NCI-H187 (cell line): ENCODE data around the gene KDM2A.

Experiments
- DNase-seq, 2 experiments: peaks; one replicate each; lab custom pipeline; 2025; lab: John Stamatoyannopoulos, UW

The KDM2A gene

GRCh38 chr11:67261946-67262681, 143.1 kb downstream of the KDM2A start:
- no peak for DNase-seq

DNA sequence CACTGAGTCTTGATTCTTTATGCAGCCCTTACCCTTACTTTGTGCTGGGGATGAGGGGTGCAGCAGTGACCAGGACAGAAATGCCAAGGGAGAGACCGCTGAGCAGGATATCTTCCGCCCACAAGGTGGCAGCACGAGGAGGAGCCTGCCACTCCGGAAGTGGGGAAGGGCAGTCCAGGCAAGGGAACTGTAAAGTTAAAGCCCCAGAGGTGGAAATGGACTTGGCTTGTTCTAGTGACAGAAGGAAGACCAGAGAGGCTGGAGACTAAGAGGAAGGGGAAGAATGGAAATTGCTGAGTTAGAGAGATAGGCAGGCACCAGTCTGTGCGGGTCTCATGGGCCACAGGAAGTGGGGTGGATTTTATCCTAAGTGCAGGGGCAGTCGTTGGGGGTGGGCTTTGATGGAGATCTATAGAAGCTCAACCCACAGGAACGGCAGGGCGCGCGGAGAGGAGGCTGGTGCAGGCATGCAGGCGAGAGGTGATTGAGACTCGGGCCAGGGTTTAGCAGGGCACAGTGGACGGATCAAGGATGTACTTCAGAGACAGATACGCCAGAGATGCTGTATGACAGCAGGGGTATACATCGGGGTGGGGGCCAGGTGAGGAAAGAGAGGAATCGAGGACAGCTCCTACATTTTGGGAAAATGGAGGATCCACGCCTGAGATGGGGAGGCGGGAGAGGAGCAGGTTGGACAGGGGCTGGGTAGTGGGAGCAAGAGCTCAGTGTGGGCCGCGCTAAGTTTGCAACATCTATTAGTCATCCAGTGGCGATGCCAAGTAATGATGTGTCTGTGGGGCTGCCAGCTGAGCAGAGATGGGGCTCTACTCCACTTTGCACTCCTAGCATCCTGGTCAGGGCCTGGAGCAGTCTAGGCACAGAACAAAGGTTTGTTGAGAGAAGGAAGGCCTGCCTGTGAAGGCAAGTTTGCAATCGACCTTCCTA, 143.9 kb downstream of the KDM2A start:
- DNase-seq = peak; percentile 27 to 48

GRCh38 chr11:67264260-67264659, 145.2 kb downstream of the KDM2A start:
- DNase-seq = no peak

DNA sequence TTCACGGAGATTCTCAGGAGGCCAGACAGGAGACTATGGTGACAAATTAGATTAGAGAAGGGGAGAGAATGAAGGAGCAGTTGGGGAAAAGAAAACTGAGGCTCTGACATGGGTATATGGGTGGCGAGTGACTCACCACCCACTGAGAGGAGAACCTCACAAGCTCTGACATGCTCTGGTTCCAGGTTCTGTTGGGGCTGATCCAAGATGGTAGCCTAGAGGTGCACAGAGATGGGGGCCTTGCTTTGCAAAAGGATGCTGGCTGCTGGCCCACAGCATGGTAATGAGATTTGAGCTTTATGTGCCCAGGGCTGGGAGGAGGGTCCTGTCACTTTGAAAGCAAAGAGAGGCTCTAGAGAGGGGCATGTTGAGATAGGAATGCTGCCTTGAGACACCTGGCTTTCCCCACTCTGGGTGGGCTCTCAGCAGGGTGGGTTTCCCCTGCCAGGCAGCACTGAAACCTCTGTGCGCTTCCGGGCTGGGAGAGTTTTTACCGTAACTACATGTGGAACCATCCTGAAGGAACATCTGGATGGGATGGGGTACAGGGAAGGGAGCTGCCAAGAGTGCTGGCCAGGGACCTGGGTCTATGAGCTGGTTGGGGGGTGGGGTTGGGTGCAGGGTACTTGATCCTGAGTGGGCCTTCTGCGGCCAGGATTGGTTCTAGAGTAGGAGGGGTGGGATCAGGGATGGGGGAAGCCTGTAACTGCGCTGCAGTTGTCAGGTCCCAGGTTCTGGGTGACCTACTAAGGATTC, 146.0 kb downstream of the KDM2A start:
- no peak for DNase-seq

DNA sequence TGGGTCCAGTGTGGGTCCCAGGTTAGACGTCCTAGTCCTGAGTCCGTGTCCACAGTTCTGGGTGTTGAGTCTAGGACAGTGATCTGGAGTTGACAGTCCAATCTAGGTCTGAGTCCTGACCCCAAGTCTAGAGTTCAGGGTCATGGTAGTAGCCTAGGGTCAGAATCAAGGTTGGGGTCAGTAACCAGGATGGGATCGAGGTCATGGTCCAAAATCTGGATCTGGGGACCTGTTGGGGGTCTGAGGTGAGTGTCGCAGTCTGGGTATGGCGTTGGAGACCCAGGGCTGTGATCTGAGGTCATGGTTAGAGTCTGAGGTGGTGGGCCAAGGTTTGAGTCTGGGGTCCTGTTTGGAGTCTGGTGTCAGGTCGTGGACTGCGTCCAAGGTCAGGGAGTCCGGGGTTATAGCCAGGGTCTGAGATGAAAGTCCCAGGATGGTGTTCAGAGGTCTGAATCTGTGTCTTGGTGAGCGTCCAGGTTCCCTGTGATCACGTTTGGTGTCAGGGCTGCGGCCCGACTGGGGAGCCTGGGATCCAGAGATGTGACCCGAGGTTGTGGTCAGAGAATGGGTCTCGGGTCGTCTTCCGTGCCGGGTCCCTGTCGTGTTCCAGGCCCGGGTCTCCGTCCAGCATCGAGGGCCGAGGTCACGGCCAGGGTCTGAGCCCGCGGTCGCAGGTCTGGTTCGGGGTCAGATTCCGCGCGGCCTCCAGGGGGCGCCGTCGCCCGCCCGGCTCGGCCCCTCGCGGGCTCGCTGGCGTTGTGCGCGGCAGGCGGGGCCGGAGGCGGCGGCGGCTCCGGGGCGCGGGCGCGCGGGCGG, 146.8 kb downstream of the KDM2A start:
- DNase-seq = peak; percentile 17 to 38

DNA sequence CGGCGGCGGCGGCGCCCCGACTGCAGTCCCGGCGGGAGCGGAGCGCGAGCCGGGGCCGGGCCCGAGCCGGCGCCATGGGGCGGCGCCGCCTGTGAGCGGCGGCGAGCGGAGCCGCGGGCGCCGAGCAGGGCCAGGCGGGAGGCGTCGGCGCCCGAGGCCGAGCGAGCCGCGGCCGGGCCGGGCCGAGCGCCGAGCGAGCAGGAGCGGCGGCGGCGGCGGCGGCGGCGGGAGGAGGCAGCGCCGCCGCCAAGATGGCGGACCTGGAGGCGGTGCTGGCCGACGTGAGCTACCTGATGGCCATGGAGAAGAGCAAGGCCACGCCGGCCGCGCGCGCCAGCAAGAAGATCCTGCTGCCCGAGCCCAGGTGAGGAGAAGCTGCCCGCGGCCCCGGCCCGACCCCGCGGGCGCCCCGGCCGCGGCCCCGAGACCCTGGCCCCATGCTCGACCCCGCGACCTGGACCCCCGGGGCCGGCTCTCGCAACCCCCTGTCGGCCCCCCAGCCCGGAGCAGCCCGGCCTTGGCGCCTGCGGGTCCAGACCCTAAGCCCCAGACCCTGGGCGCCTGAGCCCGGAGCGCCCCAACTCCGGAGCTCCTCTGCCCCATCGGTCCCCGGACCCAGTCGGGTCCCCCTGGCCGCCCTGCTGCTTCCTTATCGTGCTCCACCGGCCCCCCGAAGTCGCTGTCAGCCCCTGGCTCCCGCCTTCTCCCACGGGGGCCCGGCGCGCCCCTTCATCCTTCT, 147.6 kb downstream of the KDM2A start, which contains the start of gene GRK2:
Gene GRK2, plus strand, starts transcription at position 25 of the 739 bp plus-strand sequence. Its CDS starts 227 bp downstream, at position 252.
- no peak for DNase-seq

GRCh38 chr11:67267188-67268080, 148.4 kb downstream of the KDM2A start:
- no peak for DNase-seq

GRCh38 chr11:67268081-67268961, 149.3 kb downstream of the KDM2A start:
- no peak for DNase-seq

DNA sequence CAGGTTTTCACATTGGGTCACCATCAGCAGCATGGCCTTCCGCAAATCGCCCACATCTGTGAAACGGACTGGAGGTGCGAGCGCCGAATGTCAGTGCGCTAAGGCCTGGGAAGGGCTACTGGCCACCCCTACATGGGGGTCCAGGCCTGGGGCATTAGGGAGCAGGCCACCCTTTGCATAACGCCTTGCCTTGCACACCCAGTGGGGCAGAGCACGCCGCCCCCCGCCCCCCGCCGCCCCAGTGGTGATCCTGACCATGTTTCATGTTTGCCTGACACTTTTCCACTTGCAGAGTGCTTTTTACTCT, 149.9 kb downstream of the KDM2A start:
- DNase-seq = no peak

- DNase-seq = no peak
These were observed 150.6 kb downstream of the KDM2A start for GRCh38 chr11:67269401-67270255.

DNA sequence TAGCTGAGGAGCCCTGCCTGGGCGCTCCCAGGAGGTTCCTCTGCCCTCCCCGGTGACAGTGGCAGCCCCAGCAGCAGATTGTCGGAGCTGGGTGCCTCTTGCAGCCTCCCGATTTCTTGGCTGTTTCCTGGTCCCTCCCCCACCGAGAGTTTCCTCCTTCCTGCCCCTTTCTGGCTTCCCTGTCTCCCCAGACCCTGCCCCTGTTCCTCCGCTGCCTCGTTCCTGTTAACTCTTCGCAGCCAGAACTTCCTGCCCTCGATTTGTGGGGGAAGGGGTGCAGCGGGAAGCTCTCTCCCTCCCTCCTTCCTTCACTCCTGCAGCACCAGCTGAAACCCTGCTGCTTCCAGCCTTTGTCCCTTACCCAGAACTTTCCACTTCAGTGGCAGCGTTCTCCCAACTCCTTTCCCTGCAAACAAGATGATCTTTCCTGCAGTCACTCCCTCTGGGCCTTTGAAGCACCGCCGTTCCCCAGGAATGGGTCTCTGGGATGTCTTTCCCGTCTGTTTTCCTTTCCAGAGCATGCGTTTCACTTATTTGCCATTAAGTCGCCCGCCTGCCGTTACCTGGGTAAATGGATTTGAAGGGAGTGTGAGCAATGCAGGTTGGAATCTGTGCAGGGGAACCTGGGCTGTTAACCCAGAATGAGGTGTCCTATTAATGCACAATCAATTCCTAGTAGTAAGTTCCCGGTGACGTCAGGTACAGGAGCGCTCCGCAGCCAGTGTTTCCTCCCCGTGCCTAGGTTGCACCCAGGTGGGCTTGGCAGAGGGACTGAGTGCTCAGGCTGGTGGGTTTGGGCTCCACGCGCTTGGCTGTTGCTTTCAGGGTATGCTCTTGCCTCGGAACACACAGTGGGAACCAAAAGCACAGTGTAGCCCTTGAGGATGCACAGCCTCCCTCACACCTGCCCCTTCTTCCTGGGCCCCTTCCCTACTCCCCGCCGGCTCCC, 151.5 kb downstream of the KDM2A start:
- no peak for DNase-seq

GRCh38 chr11:67271205-67271540, 152.1 kb downstream of the KDM2A start:
- DNase-seq = no peak

DNA sequence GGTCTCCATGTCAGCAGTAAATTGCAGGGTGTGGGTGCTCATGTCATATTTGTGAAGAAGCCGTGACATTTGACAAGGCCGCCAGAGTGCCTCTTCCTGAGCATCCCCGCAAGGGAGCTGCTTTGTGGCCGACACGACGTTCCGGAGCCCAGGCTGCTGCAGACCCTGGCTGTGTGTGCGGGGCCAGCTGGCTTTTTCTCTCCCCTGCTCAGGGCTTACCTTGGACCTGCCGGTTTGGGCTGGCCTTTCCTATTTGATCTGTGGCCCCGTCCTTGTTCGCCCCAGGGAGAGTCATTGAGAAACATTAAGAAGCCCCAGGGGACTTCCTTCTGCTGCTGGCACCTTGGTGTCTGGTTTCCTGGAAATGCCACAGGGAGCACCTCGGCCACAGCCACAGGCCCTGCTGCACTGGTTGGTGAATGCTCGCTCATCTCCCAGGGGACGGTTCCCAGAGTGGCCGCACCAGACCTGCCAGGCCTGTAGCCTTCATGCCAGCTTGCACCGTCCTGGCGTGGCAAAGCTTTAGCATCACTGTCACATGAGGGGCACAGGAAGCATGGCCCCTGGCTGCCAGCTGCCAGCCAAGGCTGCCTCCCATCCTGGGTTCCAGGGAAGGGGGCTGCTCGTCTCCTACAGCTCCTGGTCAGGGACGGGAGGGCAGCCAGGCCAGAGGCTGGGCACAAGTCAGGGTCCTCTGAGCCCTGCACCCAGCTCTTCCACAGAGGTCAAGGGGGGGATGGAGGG, 152.7 kb downstream of the KDM2A start:
- DNase-seq = no peak

DNA sequence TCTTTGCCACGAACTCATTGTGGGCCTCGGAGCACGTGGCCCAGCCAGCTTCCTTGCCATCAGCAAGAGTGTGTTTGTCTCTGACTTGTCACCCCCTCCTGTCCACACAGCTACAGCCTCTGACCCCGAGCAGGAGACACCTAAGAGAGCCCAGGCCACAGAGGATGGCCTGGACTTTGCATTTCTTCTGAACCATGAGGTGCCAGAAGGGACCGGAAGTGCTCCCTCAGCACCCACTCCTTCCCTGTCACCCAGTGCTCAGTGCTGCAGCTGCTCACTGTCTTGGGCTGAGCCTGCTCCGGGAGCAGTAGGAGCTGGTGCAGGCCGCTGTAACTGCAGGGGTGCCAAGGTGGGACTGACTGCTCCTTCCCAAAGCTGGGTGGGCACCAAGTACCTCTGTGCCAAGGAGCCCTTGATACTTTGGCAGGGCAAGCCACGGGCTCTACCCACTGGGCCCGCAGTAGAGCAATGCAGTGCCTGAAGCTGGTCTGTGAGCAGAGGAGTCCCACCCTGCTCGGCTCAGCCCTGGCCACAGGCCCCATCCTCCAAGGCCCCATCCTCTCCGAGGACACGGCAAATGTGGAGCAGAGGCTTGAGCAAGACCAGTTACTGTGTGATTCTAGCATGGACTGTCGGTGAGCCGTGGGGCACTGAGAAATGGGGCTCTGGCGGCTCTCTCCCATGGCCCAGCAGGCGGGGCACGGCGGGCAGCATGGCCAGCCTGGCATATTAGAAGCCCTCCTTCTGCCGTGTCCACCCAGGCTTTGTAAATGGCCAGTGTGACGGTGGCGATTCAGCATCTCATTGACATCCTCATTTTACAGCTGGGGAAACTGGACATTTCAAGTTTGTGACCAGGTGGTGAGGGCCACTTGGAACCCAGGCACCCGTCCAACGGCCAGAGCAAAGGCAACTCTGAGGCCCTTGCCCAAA, 153.5 kb downstream of the KDM2A start:
- no peak for DNase-seq
